HCT116 (cell line): Measurements from ENCODE around the gene NDST3. TPM values are rescaled to one million over a fixed set of nuclear protein-coding genes. Genes with fewer than 3 reads are reported as not detected.

ENCODE experiments used
- ATAC-seq: fragments of 200-7000 bp; cut with Tn5 transposase; 2 replicates; pipeline ENCODE4 v1.9.1; 2020; ENCODE audit warnings: mild to moderate bottlenecking, moderate library complexity
- BruUV-seq: library from RNA; stranded (reverse); fragments of 400-500 nt; replicated peaks from 2 replicates; lab custom pipeline; 2021; lab: Mats Ljungman, UMichigan
- CTCF ChIA-PET: fragments of 300-600 bp; sonication (Branson Sonifier 250); formaldehyde crosslinking; loops from one replicate; lab custom pipeline; 2021; ENCODE audit warnings: antibody characterized with exemption; lab: Charles Lee
- POLR2A ChIA-PET: fragments of 300-600, 350-600 bp; sonication (Branson Sonifier 250); formaldehyde crosslinking; loops from one replicate; lab custom pipeline; 2021; ENCODE audit warnings: antibody characterized with exemption; lab: Charles Lee
- RAD21 ChIA-PET, 2 experiments: fragments of 300-600 bp; sonication (Branson Sonifier 250); formaldehyde crosslinking; loops; one replicate each; lab custom pipeline; 2023; ENCODE audit warnings: low total read pairs in 2 of 2; ENCODE audit not compliant: uncharacterized antibody in 2 of 2, unreplicated experiment in 2 of 2, low non-redundant PET in 1 of 2; lab: Charles Lee
- DNase-seq: peaks from one replicate; pipeline ENCODE4 v3.0.0-alpha.2; 2010; ENCODE audit warnings: low read depth, low spot score
- H2AFZ ChIP-seq: fragments of 200-600 bp; shearing (Covaris generic), sonication (generic); 2 replicates; pipeline ENCODE4 v1.6.1; 2017; ENCODE audit warnings: low read depth, mixed run types, mixed read lengths, antibody characterized with exemption, low read length; ENCODE audit not compliant: poor library complexity, severe bottlenecking
- H3K27ac ChIP-seq: 2 replicates; pipeline ENCODE4 v1.5.1; 2012; ENCODE audit warnings: low read depth, low read length
- H3K27me3 ChIP-seq: fragments of 200-600 bp; sonication (generic); 2 replicates; pipeline ENCODE4 v1.6.1; 2016; ENCODE audit warnings: mixed run types, low read length, mixed read lengths; ENCODE audit not compliant: insufficient read depth
- H3K36me3 ChIP-seq, 2 experiments: fragments of 200-500 bp in 1 of 2; fragments of 200-600 bp in 1 of 2; sonication (Bioruptor generic) in 1 of 2; sonication (generic) in 1 of 2; 2 replicates each; pipeline versions ENCODE4 v1.5.1 to v1.6.1; 2014 to 2016; ENCODE audit warnings: low read length in 2 of 2, inconsistent platforms in 1 of 2, mixed read lengths in 1 of 2, mixed run types in 1 of 2; ENCODE audit not compliant: insufficient read depth in 2 of 2, control insufficient read depth in 1 of 2
- H3K4me1 ChIP-seq, 2 experiments: fragments of 200-600 bp in 1 of 2; sonication (generic) in 1 of 2; 2 replicates each; pipeline versions ENCODE4 v1.5.1 to v1.6.1; 2012 to 2017; ENCODE audit warnings: low read length in 2 of 2, inconsistent platforms in 1 of 2, mild to moderate bottlenecking in 1 of 2, mixed read lengths in 1 of 2, mixed run types in 1 of 2, moderate library complexity in 1 of 2; ENCODE audit not compliant: insufficient read depth in 2 of 2, control insufficient read depth in 1 of 2
- H3K4me2 ChIP-seq: fragments of 200-600 bp; sonication (generic); 2 replicates; pipeline ENCODE4 v1.6.1; 2017; ENCODE audit warnings: mixed run types, low read length, mixed read lengths
- H3K4me3 ChIP-seq, 2 experiments: fragments of 200-600 bp in 1 of 2; sonication (generic) in 1 of 2; replicated peaks in 1 of 2; 2 replicates each; pipeline ENCODE4 v1.5.1; 2011 to 2016; ENCODE audit warnings: low read length in 2 of 2, control low read depth in 1 of 2, low read depth in 1 of 2, mild to moderate bottlenecking in 1 of 2, mixed read lengths in 1 of 2, mixed run types in 1 of 2
- H3K79me2 ChIP-seq: fragments of 200-600 bp; sonication (generic); 2 replicates; pipeline ENCODE4 v1.6.1; 2017; ENCODE audit warnings: mild to moderate bottlenecking, mixed run types, low read length, moderate library complexity, mixed read lengths; ENCODE audit not compliant: insufficient read depth
- H3K9ac ChIP-seq: fragments of 200-600 bp; sonication (generic); 2 replicates; pipeline ENCODE4 v1.6.1; 2016; ENCODE audit warnings: low read length, mixed read lengths
- H3K9me2 ChIP-seq: fragments of 200-600 bp; sonication (generic), shearing (Covaris generic); 2 replicates; pipeline ENCODE4 v1.6.1; 2017; ENCODE audit warnings: mixed run types, mild to moderate bottlenecking, moderate library complexity; ENCODE audit not compliant: insufficient read depth
- H3K9me3 ChIP-seq, 2 experiments: fragments of 200-500 bp in 1 of 2; fragments of 200-600 bp in 1 of 2; sonication (Bioruptor generic) in 1 of 2; sonication (generic) in 1 of 2; 2 replicates each; pipeline ENCODE4 v1.6.1; 2014 to 2017; ENCODE audit warnings: low read length in 2 of 2, mixed read lengths in 2 of 2, inconsistent platforms in 1 of 2, low read depth in 1 of 2, mild to moderate bottlenecking in 1 of 2, mixed run types in 1 of 2, moderate library complexity in 1 of 2; ENCODE audit not compliant: control insufficient read depth in 1 of 2, insufficient read depth in 1 of 2
- H4K20me1 ChIP-seq: fragments of 200-600 bp; sonication (generic), shearing (Covaris generic); 2 replicates; pipeline ENCODE4 v1.6.1; 2017; ENCODE audit warnings: mixed run types, mild to moderate bottlenecking, moderate library complexity; ENCODE audit not compliant: insufficient read depth
- ATF3 ChIP-seq: IDR thresholded peaks from 2 replicates; pipeline ENCODE4 v1.6.1; 2012
- CBX3 ChIP-seq: IDR thresholded peaks from 2 replicates; pipeline ENCODE4 v1.6.1; 2012; ENCODE audit warnings: low read depth
- CTCF ChIP-seq, 3 experiments: fragments of 200-600 bp in 1 of 3; sonication (generic) in 1 of 3; IDR thresholded peaks in 2 of 3; conservative IDR thresholded peaks in 1 of 3; 2 replicates each; pipeline ENCODE4 v1.5.1; 2012 to 2017; ENCODE audit warnings: low read depth in 2 of 3, low read length in 2 of 3, antibody characterized with exemption in 1 of 3, borderline replicate concordance in 1 of 3, control low read depth in 1 of 3, mild to moderate bottlenecking in 1 of 3, mixed read lengths in 1 of 3, mixed run types in 1 of 3, moderate library complexity in 1 of 3; ENCODE audit not compliant: insufficient read depth in 1 of 3
- EGR1 ChIP-seq: IDR thresholded peaks from 2 replicates; pipeline ENCODE4 v1.6.1; 2012; ENCODE audit warnings: low read depth
- EZH2 ChIP-seq: fragments of 200-600 bp; sonication (generic); IDR thresholded peaks from 2 replicates; pipeline ENCODE4 v1.6.1; 2017; ENCODE audit warnings: antibody characterized with exemption, mixed run types
- EZH2phosphoT487 ChIP-seq: fragments of 200-600 bp; IDR thresholded peaks from 2 replicates; pipeline ENCODE4 v1.6.1; 2018; ENCODE audit warnings: antibody characterized with exemption, borderline replicate concordance
- FOSL1 ChIP-seq: IDR thresholded peaks from 2 replicates; pipeline ENCODE4 v1.6.1; 2012; ENCODE audit warnings: low read depth
- JUND ChIP-seq: IDR thresholded peaks from 2 replicates; pipeline ENCODE4 v1.6.1; 2012
- POLR2A ChIP-seq: IDR thresholded peaks from 2 replicates; pipeline ENCODE4 v1.7.0; 2011; ENCODE audit warnings: borderline replicate concordance; ENCODE audit not compliant: insufficient read depth, insufficient read length; ENCODE audit errors: extremely low read depth
- POLR2AphosphoS5 ChIP-seq: IDR thresholded peaks from 2 replicates; pipeline ENCODE4 v1.6.1; 2011; ENCODE audit warnings: mild to moderate bottlenecking, low read depth, low read length, moderate library complexity
- SIN3A ChIP-seq: IDR thresholded peaks from 2 replicates; pipeline ENCODE4 v1.6.1; 2012; ENCODE audit warnings: low read depth
- SP1 ChIP-seq: IDR thresholded peaks from 2 replicates; pipeline ENCODE4 v1.6.1; 2012; ENCODE audit warnings: low read depth
- TCF7L2 ChIP-seq: IDR thresholded peaks from 2 replicates; pipeline ENCODE4 v1.7.0; 2011; ENCODE audit warnings: borderline replicate concordance, inconsistent platforms; ENCODE audit not compliant: insufficient read depth, insufficient read length; ENCODE audit errors: extremely low read depth
- ZBTB33 ChIP-seq: IDR thresholded peaks from 2 replicates; pipeline ENCODE4 v1.6.1; 2011; ENCODE audit warnings: mild to moderate bottlenecking, low read length, moderate library complexity; ENCODE audit not compliant: insufficient replicate concordance; ENCODE audit errors: extremely low read depth
- ZFX ChIP-seq: fragments of 450-650 bp; IDR thresholded peaks from 2 replicates; pipeline ENCODE4 v1.6.1; 2017
- ZNF274 ChIP-seq: fragments of 200-500 bp; sonication (Bioruptor generic); IDR thresholded peaks from 2 replicates; pipeline ENCODE4 v1.6.1; 2014; ENCODE audit warnings: mild to moderate bottlenecking, low read depth, low read length, inconsistent platforms
- intact Hi-C: fragments of 100-400 bp; cut with micrococcal nuclease; formaldehyde crosslinking; loops from 2 replicates; pipeline ENCODE4 v1.10.0; 2022
- total RNA-seq: library from RNA; stranded (reverse); gene quantifications from one replicate; pipeline ENCODE4 v1.2.1, GENCODE V29; 2021; ENCODE audit not compliant: unreplicated experiment
- TF ChIP-seq, protein P1 (sequence below): IDR thresholded peaks from 2 replicates; pipeline ENCODE4 v1.6.1; 2012; ENCODE audit warnings: low read depth
- TF ChIP-seq, protein P2 (sequence below): IDR thresholded peaks from 2 replicates; pipeline ENCODE4 v1.6.1; 2012

NDST3 gene
- total RNA-seq, 1 experiment from 2014 or later = not detected

DNA sequence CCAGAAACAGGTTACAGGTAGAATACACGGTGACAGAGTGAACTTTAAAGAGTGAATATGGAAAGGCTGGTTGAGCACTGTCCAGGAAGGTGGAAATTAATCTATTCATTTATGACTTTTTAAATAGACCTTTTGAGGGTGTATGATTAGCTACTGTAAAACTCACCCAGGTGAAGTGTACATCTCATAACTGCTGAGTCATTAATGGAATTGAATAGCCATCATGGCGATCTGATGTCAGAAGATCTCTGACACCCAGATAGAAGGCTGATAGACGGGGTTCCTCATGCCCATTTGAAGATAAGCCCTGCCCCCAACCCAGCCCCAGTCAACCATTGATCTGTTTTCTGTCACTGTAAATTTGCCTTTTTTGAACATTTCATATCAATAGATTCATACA lies 234.5 kb downstream of the NDST3 start:
- Histone ChIP-seq H3K4me1 (no peaks in the 10 kb centered on the region), H4K20me1 (no peaks in the 10 kb centered on the region), H3K9me3 (no peaks in the 10 kb centered on the region), H3K36me3 (no peaks in the 10 kb centered on the region), H2AFZ (peak overlapping the region; percentile 77), H3K4me2 (no peak overlapping the region), H3K79me2 (no peaks in the 10 kb centered on the region), H3K27ac (no peak overlapping the region), H3K4me3 (no peak overlapping the region), H3K27me3 (no peaks in the 10 kb centered on the region), H3K9me2 (no peaks in the 10 kb centered on the region), H3K9ac (no peak overlapping the region)
- POLR2A ChIA-PET = no interaction called here
- ATAC-seq (no peak), DNase-seq (no peak)
- TF ChIP-seq POLR2AphosphoS5 = no peak
- TF ChIP-seq EZH2 = no peak
- no peak for TF ChIP-seq ZBTB33
- no peak for TF ChIP-seq ZFX
- TF ChIP-seq POLR2A = no peak
- no peak for TF ChIP-seq TCF7L2
- no peak for TF ChIP-seq CTCF (IDR thresholded peaks at IDR 0.05 in 2 of 3, conservative IDR thresholded peaks at IDR 0.05 in 1 of 3; ENCODE audit: borderline replicate concordance in 1 of 3, insufficient read depth in 1 of 3, low read depth in 2 of 3, low read length in 2 of 3)
- no peak for TF ChIP-seq SIN3A
- TF ChIP-seq EGR1 = no peak
- no peak for TF ChIP-seq JUND
- TF ChIP-seq SP1 = no peak
- no peak for TF ChIP-seq ATF3
- no peak for TF ChIP-seq FOSL1
- TF ChIP-seq, protein P1, sequence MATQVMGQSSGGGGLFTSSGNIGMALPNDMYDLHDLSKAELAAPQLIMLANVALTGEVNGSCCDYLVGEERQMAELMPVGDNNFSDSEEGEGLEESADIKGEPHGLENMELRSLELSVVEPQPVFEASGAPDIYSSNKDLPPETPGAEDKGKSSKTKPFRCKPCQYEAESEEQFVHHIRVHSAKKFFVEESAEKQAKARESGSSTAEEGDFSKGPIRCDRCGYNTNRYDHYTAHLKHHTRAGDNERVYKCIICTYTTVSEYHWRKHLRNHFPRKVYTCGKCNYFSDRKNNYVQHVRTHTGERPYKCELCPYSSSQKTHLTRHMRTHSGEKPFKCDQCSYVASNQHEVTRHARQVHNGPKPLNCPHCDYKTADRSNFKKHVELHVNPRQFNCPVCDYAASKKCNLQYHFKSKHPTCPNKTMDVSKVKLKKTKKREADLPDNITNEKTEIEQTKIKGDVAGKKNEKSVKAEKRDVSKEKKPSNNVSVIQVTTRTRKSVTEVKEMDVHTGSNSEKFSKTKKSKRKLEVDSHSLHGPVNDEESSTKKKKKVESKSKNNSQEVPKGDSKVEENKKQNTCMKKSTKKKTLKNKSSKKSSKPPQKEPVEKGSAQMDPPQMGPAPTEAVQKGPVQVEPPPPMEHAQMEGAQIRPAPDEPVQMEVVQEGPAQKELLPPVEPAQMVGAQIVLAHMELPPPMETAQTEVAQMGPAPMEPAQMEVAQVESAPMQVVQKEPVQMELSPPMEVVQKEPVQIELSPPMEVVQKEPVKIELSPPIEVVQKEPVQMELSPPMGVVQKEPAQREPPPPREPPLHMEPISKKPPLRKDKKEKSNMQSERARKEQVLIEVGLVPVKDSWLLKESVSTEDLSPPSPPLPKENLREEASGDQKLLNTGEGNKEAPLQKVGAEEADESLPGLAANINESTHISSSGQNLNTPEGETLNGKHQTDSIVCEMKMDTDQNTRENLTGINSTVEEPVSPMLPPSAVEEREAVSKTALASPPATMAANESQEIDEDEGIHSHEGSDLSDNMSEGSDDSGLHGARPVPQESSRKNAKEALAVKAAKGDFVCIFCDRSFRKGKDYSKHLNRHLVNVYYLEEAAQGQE = no peak
- no peak for TF ChIP-seq ZNF274
- no peak for TF ChIP-seq EZH2phosphoT487
- TF ChIP-seq, protein P2, sequence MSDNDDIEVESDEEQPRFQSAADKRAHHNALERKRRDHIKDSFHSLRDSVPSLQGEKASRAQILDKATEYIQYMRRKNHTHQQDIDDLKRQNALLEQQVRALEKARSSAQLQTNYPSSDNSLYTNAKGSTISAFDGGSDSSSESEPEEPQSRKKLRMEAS = no peak
- no peak for TF ChIP-seq CBX3
- BruUV-seq = no TSS peak
- CTCF ChIA-PET = no interaction called here
- RAD21 ChIA-PET = no interaction called here
- intact Hi-C loops = no loop called here
